WTC11 (cell line): Measurements from ENCODE around the gene EPM2A. TPM values are rescaled to one million over a fixed set of nuclear protein-coding genes. Genes with fewer than 3 reads are reported as not detected.

Experiments used
- ATAC-seq: fragments of 200-7000 bp; cut with Tn5 transposase; 2 replicates; pipeline ENCODE4 v1.10.0; 2021; ENCODE audit warnings: mild to moderate bottlenecking, moderate library complexity
- CTCF ChIA-PET: fragments of 300-600 bp; sonication (Branson Sonifier 250); formaldehyde crosslinking; loops from one replicate; lab custom pipeline; 2021; ENCODE audit warnings: antibody characterized with exemption; lab: Charles Lee
- POLR2A ChIA-PET: fragments of 350-600 bp; sonication (Branson Sonifier 250); formaldehyde crosslinking; loops from one replicate; lab custom pipeline; 2021; ENCODE audit warnings: antibody characterized with exemption; lab: Charles Lee
- DNase-seq: peaks from one replicate; pipeline ENCODE4 v3.0.0; 2021; ENCODE audit warnings: low spot score
- H3K27ac Mint-ChIP-seq: 2 replicates; pipeline ENCODE4 v1.8.0; 2021; ENCODE audit warnings: mixed read lengths
- H3K27me3 Mint-ChIP-seq: 2 replicates; pipeline ENCODE4 v1.8.0; 2021; ENCODE audit warnings: low read depth, mild to moderate bottlenecking, moderate library complexity, mixed read lengths
- H3K36me3 Mint-ChIP-seq: 2 replicates; pipeline ENCODE4 v1.8.0; 2021; ENCODE audit warnings: mixed read lengths
- H3K4me1 Mint-ChIP-seq: 2 replicates; pipeline ENCODE4 v1.8.0; 2022; ENCODE audit warnings: mixed read lengths
- H3K4me3 Mint-ChIP-seq: 2 replicates; pipeline ENCODE4 v1.8.0; 2021; ENCODE audit warnings: mild to moderate bottlenecking, moderate library complexity, mixed read lengths
- H3K9me3 Mint-ChIP-seq: 2 replicates; pipeline ENCODE4 v1.8.0; 2021; ENCODE audit warnings: mixed read lengths
- HMGXB4 ChIP-seq: sonication (generic); formaldehyde crosslinking; IDR thresholded peaks from 2 replicates; pipeline ENCODE4 v1.8.1; 2023; ENCODE audit warnings: mild to moderate bottlenecking, moderate library complexity, missing genetic modification reagents
- IRF1 ChIP-seq: sonication (generic); formaldehyde crosslinking; IDR thresholded peaks from 2 replicates; pipeline ENCODE4 v1.8.0; 2023; ENCODE audit warnings: missing genetic modification reagents
- IRF2 ChIP-seq: sonication (generic); formaldehyde crosslinking; IDR thresholded peaks from 2 replicates; pipeline ENCODE4 v1.8.0; 2022; ENCODE audit warnings: low read depth, missing genetic modification reagents, borderline replicate concordance
- MYBL2 ChIP-seq: sonication (generic); formaldehyde crosslinking; IDR thresholded peaks from 2 replicates; pipeline ENCODE4 v1.8.1; 2023; ENCODE audit warnings: mild to moderate bottlenecking, moderate library complexity, missing genetic modification reagents
- NFATC4 ChIP-seq: fragments of 250-450 bp; sonication (Bioruptor Pico); IDR thresholded peaks from 2 replicates; pipeline ENCODE4 v1.9.0; 2021; ENCODE audit warnings: mild to moderate bottlenecking
- NFYB ChIP-seq: sonication (generic); formaldehyde crosslinking; conservative IDR thresholded peaks from 2 replicates; pipeline ENCODE4 v1.8.0; 2022; ENCODE audit warnings: low read depth, missing genetic modification reagents
- RORB ChIP-seq: fragments of 250-450 bp; sonication (Bioruptor Pico); IDR thresholded peaks from 2 replicates; pipeline ENCODE4 v1.9.0; 2021; ENCODE audit warnings: mild to moderate bottlenecking
- SOX15 ChIP-seq: fragments of 250-450 bp; sonication (Bioruptor Pico); IDR thresholded peaks from 2 replicates; pipeline ENCODE4 v1.9.0; 2021; ENCODE audit warnings: mild to moderate bottlenecking
- TCF7 ChIP-seq: sonication (generic); formaldehyde crosslinking; IDR thresholded peaks from 2 replicates; pipeline ENCODE4 v1.8.0; 2022; ENCODE audit warnings: mild to moderate bottlenecking, low read depth, missing genetic modification reagents, moderate library complexity
- ZBTB21 ChIP-seq: sonication (generic); formaldehyde crosslinking; IDR thresholded peaks from 2 replicates; pipeline ENCODE4 v1.8.1; 2023; ENCODE audit warnings: mild to moderate bottlenecking, missing genetic modification reagents, borderline replicate concordance
- ZNF263 ChIP-seq: sonication (generic); formaldehyde crosslinking; IDR thresholded peaks from 2 replicates; pipeline ENCODE4 v1.8.1; 2022; ENCODE audit warnings: low read depth, mild to moderate bottlenecking, moderate library complexity, missing genetic modification reagents
- ZNF281 ChIP-seq: sonication (generic); formaldehyde crosslinking; IDR thresholded peaks from 2 replicates; pipeline ENCODE4 v1.8.0; 2023; ENCODE audit warnings: mild to moderate bottlenecking, missing genetic modification reagents
- ZNF423 ChIP-seq: fragments of 250-450 bp; sonication (Bioruptor Pico); IDR thresholded peaks from 2 replicates; pipeline ENCODE4 v2.1.2; 2022; ENCODE audit warnings: mild to moderate bottlenecking, moderate library complexity
- ZNF671 ChIP-seq: fragments of 250-450 bp; sonication (Bioruptor Pico); IDR thresholded peaks from 2 replicates; pipeline ENCODE4 v1.8.0; 2021; ENCODE audit warnings: mild to moderate bottlenecking
- total RNA-seq: library from RNA; stranded (reverse); gene quantifications from 3 replicates; pipeline ENCODE4 v1.2.3, GENCODE V29; 2021
- TF ChIP-seq, protein P1 (sequence below): sonication (generic); formaldehyde crosslinking; IDR thresholded peaks from 2 replicates; pipeline ENCODE4 v1.8.1; 2023; ENCODE audit warnings: mild to moderate bottlenecking, missing genetic modification reagents
- TF ChIP-seq, protein P2 (sequence below): fragments of 250-450 bp; sonication (Bioruptor Pico); IDR thresholded peaks from 2 replicates; pipeline ENCODE4 v1.9.0; 2021; ENCODE audit warnings: mild to moderate bottlenecking, borderline replicate concordance
- TF ChIP-seq, protein P3 (sequence below): fragments of 250-450 bp; sonication (Bioruptor Pico); IDR thresholded peaks from 2 replicates; pipeline ENCODE4 v2.1.2; 2022; ENCODE audit warnings: mild to moderate bottlenecking, moderate library complexity

The EPM2A gene
- total RNA-seq, 1 experiment from 2014 or later, result 5.3 TPM

GRCh38 chr6:145668844-145669243 lies 66.5 kb downstream of the EPM2A start:
- Mint-ChIP-seq H3K4me1 (peaks cover 4% of the 10 kb centered on the region), H3K27ac (no peak overlapping the region), H3K27me3 (no peaks in the 10 kb centered on the region), H3K9me3 (peaks cover 3% of the 10 kb centered on the region; the same call in 1 of the 2 replicates), H3K36me3 (no peaks in the 10 kb centered on the region), H3K4me3 (no peak overlapping the region)
- DNase-seq (no peak), ATAC-seq (no peak)
- POLR2A ChIA-PET, result no interaction called here
- TF ChIP-seq ZNF281 (CRISPR knock-in tag) (no peak), IRF1 (CRISPR knock-in tag) (no peak), ZNF263 (CRISPR knock-in tag) (no peak), MYBL2 (no peak), HMGXB4 (CRISPR knock-in tag) (no peak), RORB (CRISPR knock-in tag) (no peak), SOX15 (CRISPR knock-in tag) (no peak), NFATC4 (CRISPR knock-in tag) (no peak), ZNF423 (no peak), TCF7 (CRISPR knock-in tag) (no peak), ZBTB21 (CRISPR knock-in tag) (no peak), ZNF671 (CRISPR knock-in tag) (no peak), NFYB (CRISPR knock-in tag) (no peak), IRF2 (CRISPR knock-in tag) (no peak)
- TF ChIP-seq, protein P1, sequence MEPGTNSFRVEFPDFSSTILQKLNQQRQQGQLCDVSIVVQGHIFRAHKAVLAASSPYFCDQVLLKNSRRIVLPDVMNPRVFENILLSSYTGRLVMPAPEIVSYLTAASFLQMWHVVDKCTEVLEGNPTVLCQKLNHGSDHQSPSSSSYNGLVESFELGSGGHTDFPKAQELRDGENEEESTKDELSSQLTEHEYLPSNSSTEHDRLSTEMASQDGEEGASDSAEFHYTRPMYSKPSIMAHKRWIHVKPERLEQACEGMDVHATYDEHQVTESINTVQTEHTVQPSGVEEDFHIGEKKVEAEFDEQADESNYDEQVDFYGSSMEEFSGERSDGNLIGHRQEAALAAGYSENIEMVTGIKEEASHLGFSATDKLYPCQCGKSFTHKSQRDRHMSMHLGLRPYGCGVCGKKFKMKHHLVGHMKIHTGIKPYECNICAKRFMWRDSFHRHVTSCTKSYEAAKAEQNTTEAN (CRISPR knock-in tag), result no peak
- TF ChIP-seq, protein P2, sequence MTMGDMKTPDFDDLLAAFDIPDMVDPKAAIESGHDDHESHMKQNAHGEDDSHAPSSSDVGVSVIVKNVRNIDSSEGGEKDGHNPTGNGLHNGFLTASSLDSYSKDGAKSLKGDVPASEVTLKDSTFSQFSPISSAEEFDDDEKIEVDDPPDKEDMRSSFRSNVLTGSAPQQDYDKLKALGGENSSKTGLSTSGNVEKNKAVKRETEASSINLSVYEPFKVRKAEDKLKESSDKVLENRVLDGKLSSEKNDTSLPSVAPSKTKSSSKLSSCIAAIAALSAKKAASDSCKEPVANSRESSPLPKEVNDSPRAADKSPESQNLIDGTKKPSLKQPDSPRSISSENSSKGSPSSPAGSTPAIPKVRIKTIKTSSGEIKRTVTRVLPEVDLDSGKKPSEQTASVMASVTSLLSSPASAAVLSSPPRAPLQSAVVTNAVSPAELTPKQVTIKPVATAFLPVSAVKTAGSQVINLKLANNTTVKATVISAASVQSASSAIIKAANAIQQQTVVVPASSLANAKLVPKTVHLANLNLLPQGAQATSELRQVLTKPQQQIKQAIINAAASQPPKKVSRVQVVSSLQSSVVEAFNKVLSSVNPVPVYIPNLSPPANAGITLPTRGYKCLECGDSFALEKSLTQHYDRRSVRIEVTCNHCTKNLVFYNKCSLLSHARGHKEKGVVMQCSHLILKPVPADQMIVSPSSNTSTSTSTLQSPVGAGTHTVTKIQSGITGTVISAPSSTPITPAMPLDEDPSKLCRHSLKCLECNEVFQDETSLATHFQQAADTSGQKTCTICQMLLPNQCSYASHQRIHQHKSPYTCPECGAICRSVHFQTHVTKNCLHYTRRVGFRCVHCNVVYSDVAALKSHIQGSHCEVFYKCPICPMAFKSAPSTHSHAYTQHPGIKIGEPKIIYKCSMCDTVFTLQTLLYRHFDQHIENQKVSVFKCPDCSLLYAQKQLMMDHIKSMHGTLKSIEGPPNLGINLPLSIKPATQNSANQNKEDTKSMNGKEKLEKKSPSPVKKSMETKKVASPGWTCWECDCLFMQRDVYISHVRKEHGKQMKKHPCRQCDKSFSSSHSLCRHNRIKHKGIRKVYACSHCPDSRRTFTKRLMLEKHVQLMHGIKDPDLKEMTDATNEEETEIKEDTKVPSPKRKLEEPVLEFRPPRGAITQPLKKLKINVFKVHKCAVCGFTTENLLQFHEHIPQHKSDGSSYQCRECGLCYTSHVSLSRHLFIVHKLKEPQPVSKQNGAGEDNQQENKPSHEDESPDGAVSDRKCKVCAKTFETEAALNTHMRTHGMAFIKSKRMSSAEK (CRISPR knock-in tag), result no peak
- TF ChIP-seq, protein P3, sequence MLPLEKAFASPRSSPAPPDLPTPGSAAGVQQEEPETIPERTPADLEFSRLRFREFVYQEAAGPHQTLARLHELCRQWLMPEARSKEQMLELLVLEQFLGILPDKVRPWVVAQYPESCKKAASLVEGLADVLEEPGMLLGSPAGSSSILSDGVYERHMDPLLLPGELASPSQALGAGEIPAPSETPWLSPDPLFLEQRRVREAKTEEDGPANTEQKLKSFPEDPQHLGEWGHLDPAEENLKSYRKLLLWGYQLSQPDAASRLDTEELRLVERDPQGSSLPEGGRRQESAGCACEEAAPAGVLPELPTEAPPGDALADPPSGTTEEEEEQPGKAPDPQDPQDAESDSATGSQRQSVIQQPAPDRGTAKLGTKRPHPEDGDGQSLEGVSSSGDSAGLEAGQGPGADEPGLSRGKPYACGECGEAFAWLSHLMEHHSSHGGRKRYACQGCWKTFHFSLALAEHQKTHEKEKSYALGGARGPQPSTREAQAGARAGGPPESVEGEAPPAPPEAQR (CRISPR knock-in tag), result no peak
- CTCF ChIA-PET, result no interaction called here
